DMS53 (cell line): ENCODE results near the gene RSL24D1.

Experiments
- DNase-seq: peaks from one replicate; lab custom pipeline; 2025; lab: John Stamatoyannopoulos, UW

RSL24D1 gene

DNA sequence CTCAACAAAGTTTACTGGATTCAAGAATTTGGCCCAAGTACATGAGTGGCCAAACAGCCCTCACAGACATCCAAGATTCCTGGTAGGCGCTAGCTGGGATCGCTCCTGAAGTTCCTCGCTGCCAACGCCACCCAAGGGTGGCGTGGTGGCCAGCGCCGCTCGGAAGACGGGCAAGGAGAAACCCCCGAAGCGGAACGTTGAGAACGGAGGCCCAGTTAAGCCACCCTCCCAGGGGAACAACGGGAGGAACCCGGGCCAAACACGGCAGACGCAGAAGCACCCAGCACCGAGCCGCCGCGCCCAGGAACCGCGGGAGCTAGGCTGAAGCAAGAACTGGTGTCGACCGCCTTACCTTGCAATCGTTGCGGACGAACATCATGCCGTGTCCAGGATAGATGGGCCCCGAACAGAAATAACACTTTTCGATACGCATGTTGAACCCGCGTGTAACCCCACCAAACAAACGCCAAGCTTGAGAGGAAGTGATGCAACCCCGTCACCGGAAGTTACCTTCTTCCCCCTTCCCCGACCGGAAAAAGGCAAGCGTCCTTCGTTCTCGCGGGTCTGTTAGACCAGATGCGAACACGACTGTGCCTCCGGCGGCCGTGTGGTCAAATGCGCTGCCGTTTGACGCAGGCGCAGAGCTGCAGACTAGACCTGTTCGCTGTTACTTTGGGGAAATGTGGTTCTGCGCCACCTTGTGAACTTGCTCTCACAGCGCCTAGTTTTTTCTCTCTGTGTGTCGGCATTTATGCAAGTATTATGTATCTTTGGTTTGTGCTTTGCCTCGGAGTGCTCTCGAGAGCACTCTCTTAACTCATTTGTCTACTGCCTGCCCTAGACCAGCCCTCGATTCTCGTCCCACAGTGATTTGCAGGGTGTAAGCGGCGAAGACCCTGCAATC, at the start of gene RSL24D1:
Gene RSL24D1 (minus strand): TSS at position 484 of the 904 bp plus-strand sequence. CDS start 51 bp downstream, at position 433.
- peak; percentile 98 for DNase-seq

DNA sequence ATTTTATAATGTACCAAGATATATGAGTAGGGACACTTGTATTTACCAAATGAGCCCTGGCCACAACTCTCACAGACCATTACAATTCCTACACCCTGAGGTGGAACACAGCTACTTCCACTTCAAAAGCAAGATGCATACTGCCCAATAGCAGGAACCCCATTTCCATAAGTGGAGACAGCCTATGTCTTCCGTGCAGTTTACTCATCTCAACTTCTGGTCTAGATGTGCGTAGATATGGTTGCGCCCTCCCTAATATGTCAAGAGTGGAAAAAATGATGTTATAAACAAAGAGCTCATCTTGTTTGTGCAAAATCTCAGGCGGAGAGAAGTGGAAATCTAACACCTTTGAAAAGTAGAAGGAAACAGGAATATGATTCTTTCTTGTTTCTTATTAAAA, 48.3 kb upstream of the RSL24D1 start:
- no peak for DNase-seq

GRCh38 chr15:55241891-55242290, 45.1 kb upstream of the RSL24D1 start:
- no peak for DNase-seq

DNA sequence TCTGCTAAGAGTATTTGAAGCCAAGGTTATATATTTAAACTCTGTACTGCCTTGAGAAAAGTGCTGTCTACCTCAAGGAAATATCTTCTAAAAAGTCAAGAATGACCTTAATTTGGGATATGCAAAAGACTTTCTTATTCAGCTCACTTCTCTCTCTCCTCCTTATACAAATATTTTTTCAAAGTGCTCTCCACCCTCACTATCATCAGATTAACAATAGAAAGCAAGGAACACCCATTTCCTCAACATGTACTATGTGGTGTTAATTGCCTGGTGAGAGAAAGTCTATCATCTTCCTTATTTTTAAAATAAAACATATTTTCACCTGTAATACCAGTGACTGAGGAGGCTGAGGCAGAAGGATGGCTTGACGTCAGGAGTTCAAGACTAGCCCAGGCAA, 44.4 kb upstream of the RSL24D1 start:
- no peak for DNase-seq

- no peak for DNase-seq
Observed at GRCh38 chr15:55240125-55240760, 43.5 kb upstream of the RSL24D1 start.

- no peak for DNase-seq
Observed at GRCh38 chr15:55239440-55240124, 42.8 kb upstream of the RSL24D1 start.

GRCh38 chr15:55238877-55239276, 42.1 kb upstream of the RSL24D1 start:
- no peak for DNase-seq

GRCh38 chr15:55237219-55238130, 40.7 kb upstream of the RSL24D1 start:
- no peak for DNase-seq

DNA sequence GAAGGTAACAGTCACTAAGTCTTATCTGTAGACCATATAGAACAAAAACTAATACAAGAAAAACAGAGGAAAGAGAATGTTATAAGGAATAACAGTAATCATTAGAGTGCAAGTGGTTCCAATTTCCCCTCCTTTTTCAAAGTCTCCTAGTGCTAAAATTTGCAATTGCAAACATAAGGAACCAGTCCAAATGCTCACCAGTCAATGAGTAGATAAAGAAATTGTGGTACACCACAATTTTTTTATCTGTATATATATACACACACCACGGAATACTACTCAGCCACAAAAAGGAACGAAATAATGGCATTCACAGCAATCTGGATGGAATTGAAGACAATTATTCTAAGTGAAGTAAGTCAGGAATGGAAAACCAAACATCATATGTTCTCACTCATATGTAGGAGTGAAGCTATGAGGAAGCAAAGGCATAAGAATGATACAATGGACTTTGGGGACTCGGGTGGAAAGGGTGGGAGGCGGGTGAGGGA, 38.9 kb upstream of the RSL24D1 start:
- no peak for DNase-seq

DNA sequence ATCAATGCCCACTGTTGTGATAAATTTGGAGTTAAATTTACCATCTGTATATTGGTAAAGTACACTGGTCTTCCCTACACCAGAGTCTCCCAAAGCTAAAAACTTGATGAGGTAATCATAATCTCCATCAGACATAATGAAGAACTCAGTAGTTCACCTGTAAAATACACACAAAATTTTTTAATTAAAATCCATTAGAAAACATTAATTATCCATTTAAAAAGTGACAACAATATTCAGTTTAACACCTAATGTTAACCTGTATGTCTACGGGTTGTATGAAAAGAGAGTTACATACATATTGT, 38.0 kb upstream of the RSL24D1 start:
- no peak for DNase-seq

GRCh38 chr15:55234104-55234799, 37.5 kb upstream of the RSL24D1 start:
- no peak for DNase-seq

- no peak for DNase-seq
Observed at GRCh38 chr15:55231455-55231854, 34.7 kb upstream of the RSL24D1 start.

- no peak for DNase-seq
Observed at GRCh38 chr15:55230953-55231352, 34.2 kb upstream of the RSL24D1 start.

- DNase-seq, result no peak
Observed at GRCh38 chr15:55230051-55230670, 33.4 kb upstream of the RSL24D1 start.

DNA sequence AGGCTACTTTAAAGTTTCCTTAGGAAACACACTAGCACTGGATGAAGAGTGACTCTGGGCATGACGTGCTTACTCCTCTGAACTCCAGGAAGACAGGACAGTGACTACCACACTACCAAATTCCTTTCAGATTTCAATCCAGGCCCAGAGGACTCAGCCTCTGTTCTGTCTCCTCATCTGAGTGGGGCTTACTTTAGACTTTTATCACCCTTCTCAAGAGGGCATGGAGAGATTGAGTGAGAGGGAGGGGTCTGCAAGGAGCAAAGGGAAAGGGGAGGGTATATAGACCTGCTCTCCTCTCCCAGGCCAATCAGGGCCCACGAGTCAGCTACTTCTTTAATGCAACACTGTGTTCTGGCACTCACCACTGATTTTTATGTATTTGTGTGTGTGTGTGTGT, 29.4 kb upstream of the RSL24D1 start:
- DNase-seq, result no peak

- DNase-seq, result no peak
Observed at GRCh38 chr15:55224892-55225291, 28.2 kb upstream of the RSL24D1 start.

- no peak for DNase-seq
Observed at GRCh38 chr15:55222588-55222987, 25.8 kb upstream of the RSL24D1 start.

- peak; percentile 19 for DNase-seq
Observed at GRCh38 chr15:55221090-55222011, 24.6 kb upstream of the RSL24D1 start.

DNA sequence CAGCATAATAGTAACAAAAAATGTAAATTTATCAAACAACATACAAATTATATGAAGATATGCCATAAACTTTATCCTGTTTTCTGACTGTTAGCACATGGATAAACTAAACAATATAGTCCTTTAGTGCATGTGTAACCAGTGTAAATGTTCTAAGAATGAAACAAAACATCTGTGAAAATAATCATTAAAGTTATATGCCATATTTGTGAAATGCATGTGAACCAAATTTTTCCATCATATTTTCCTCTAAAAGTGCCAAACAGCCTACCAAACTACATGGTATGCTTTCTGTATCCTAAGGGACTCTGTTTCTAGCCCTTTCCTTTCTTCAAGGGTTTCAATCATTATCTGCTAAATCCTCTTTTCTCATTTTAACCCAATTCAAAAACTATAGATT, 23.9 kb upstream of the RSL24D1 start:
- DNase-seq, result no peak

DNA sequence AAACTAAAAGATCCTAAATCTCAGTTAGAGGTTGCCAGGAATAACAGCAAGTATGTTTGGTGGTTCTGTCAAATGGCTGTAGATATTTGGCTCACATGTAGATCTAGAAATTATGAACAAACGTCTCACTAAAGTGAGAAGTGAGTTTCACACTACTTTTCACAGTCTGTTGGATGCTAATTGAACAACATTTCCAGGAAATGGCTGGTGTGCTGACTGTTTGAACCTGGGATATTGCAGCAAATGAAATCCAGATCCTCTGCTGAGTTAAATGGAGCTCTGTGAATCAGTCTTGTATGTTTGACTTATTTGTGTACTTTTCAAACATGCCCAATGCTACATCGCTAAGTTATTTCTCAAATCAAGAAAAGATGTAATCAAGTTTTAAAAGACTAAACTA, 21.3 kb upstream of the RSL24D1 start:
- DNase-seq, result no peak
